ENCODE data around the gene GPANK1.

- TF ChIP-seq CTCF (conservative IDR thresholded peaks at IDR 0.05; ENCODE audit: low read depth, low read length) (peak; percentile 94), POLR2A (IDR thresholded peaks at IDR 0.05; ENCODE audit: low read depth, low read length) (no peak; the same call in 1 of the 2 replicates), SMC3 (IDR thresholded peaks at IDR 0.05; ENCODE audit: low read depth, low read length) (peak; percentile 83), CEBPB (IDR thresholded peaks at IDR 0.05; ENCODE audit: low read depth, low read length) (peak; percentile 36; the same call in 1 of the 2 replicates), NFE2L2 (IDR thresholded peaks at IDR 0.05; ENCODE audit: low read depth, low read length) (no peak), MXI1 (IDR thresholded peaks at IDR 0.05; ENCODE audit: borderline replicate concordance, low read depth, low read length) (peak; percentile 46; the same call in 1 of the 2 replicates), MAZ (IDR thresholded peaks at IDR 0.05; ENCODE audit: borderline replicate concordance, low read depth, low read length) (0 out of 2 replicates have a peak, but pooled peaks have one; percentile 21)
These were observed 15.7 kb upstream of the GPANK1 start, which contains the start of gene LY6G5C for GRCh38 chr6:31680226-31681134.

All from IMR-90 (cell line).